ENCODE data around the gene DYNC2H1.

Gene DYNC2H1

GRCh38 chr11:103407641-103408040 lies 298.4 kb downstream of the DYNC2H1 start:
- no peak overlapping the region for H3K4me3 ChIP-seq (ENCODE audit: low read length)
- H3K79me2 ChIP-seq (ENCODE audit: low read length): no peaks in the 10 kb centered on the region
- no peaks in the 10 kb centered on the region for H3K36me3 ChIP-seq (replicated peaks; ENCODE audit: low read depth, low read length)
- no peaks in the 10 kb centered on the region for H3K4me1 ChIP-seq (ENCODE audit: low read length)
- H3K27me3 ChIP-seq (ENCODE audit: low read depth, low read length): no peaks in the 10 kb centered on the region
- no peak overlapping the region for H3K27ac ChIP-seq (ENCODE audit: low read length)
- H3K9me3 ChIP-seq (ENCODE audit: insufficient read depth, low read length): no peaks in the 10 kb centered on the region
- no peak for TF ChIP-seq EZH2phosphoT487 (IDR thresholded peaks at IDR 0.05; ENCODE audit: low read depth)
- H2AFZ ChIP-seq (ENCODE audit: low read depth, low read length): no peak overlapping the region
- H3K9ac ChIP-seq (ENCODE audit: low read length): no peak overlapping the region
- no peak overlapping the region for H3K4me2 ChIP-seq (ENCODE audit: low read length)
- no peaks in the 10 kb centered on the region for H4K20me1 ChIP-seq (ENCODE audit: insufficient read depth, low read length)

DNA sequence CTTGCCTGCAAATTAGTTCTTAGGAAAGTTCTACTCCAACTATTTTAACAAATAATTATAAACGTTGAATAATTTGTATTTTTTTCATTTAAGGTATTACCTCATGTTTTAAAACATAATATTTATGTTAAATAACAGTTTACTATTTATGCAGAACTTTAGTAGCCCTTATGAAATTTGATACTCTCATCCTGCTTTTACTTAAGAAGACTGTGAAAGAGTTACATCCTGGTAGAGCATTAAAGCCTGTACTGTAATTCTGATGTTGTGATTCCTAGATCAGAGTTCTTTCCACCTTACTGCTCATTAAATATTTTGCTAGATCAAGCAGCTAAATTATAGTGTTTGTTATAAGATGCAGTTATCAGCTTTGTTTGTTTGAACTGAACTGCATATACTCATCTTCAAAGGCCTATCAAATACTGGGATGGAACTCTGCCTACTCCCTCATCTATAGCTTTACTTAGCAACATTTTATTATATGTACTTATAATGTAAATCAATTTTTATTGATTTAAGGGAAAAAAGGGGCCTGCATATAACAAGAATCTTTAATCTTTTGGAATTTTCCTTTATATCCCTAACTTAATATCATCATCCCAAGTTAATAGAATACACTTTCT lies 304.2 kb downstream of the DYNC2H1 start:
- Histone ChIP-seq H2AFZ (ENCODE audit: low read depth, low read length) (no peak overlapping the region), H4K20me1 (ENCODE audit: insufficient read depth, low read length) (no peaks in the 10 kb centered on the region), H3K36me3 (replicated peaks; ENCODE audit: low read depth, low read length) (no peaks in the 10 kb centered on the region), H3K27me3 (ENCODE audit: low read depth, low read length) (no peaks in the 10 kb centered on the region), H3K9me3 (ENCODE audit: insufficient read depth, low read length) (no peaks in the 10 kb centered on the region), H3K4me3 (ENCODE audit: low read length) (no peak overlapping the region), H3K79me2 (ENCODE audit: low read length) (no peaks in the 10 kb centered on the region), H3K27ac (ENCODE audit: low read length) (no peak overlapping the region), H3K4me2 (ENCODE audit: low read length) (no peak overlapping the region), H3K4me1 (ENCODE audit: low read length) (no peaks in the 10 kb centered on the region), H3K9ac (ENCODE audit: low read length) (no peak overlapping the region)
- no peak for TF ChIP-seq EZH2phosphoT487 (IDR thresholded peaks at IDR 0.05; ENCODE audit: low read depth)
- no peak for TF ChIP-seq CTCF (IDR thresholded peaks at IDR 0.05; ENCODE audit: low read depth, low read length)

- Histone ChIP-seq H3K36me3 (replicated peaks; ENCODE audit: low read depth, low read length) (no peaks in the 10 kb centered on the region), H3K27ac (ENCODE audit: low read length) (no peak overlapping the region), H2AFZ (ENCODE audit: low read depth, low read length) (no peak overlapping the region), H3K4me3 (ENCODE audit: low read length) (no peak overlapping the region), H3K4me1 (ENCODE audit: low read length) (no peaks in the 10 kb centered on the region), H3K27me3 (ENCODE audit: low read depth, low read length) (no peaks in the 10 kb centered on the region), H3K9ac (ENCODE audit: low read length) (no peak overlapping the region), H3K4me2 (ENCODE audit: low read length) (no peak overlapping the region), H4K20me1 (ENCODE audit: insufficient read depth, low read length) (no peaks in the 10 kb centered on the region), H3K79me2 (ENCODE audit: low read length) (no peaks in the 10 kb centered on the region), H3K9me3 (ENCODE audit: insufficient read depth, low read length) (no peaks in the 10 kb centered on the region)
- TF ChIP-seq CTCF (IDR thresholded peaks at IDR 0.05; ENCODE audit: low read depth, low read length) (no peak), EZH2phosphoT487 (IDR thresholded peaks at IDR 0.05; ENCODE audit: low read depth) (no peak)
Measured at GRCh38 chr11:103418014-103418413, 308.8 kb downstream of the DYNC2H1 start.

- TF ChIP-seq CTCF (IDR thresholded peaks at IDR 0.05; ENCODE audit: low read depth, low read length) (no peak), EZH2phosphoT487 (IDR thresholded peaks at IDR 0.05; ENCODE audit: low read depth) (no peak)
- Histone ChIP-seq H2AFZ (ENCODE audit: low read depth, low read length) (no peak overlapping the region), H3K4me3 (ENCODE audit: low read length) (no peak overlapping the region), H3K9ac (ENCODE audit: low read length) (no peak overlapping the region), H4K20me1 (ENCODE audit: insufficient read depth, low read length) (no peaks in the 10 kb centered on the region), H3K4me2 (ENCODE audit: low read length) (no peak overlapping the region), H3K4me1 (ENCODE audit: low read length) (no peaks in the 10 kb centered on the region), H3K27ac (ENCODE audit: low read length) (no peak overlapping the region), H3K27me3 (ENCODE audit: low read depth, low read length) (no peaks in the 10 kb centered on the region), H3K9me3 (ENCODE audit: insufficient read depth, low read length) (no peaks in the 10 kb centered on the region), H3K79me2 (ENCODE audit: low read length) (no peaks in the 10 kb centered on the region), H3K36me3 (replicated peaks; ENCODE audit: low read depth, low read length) (no peaks in the 10 kb centered on the region)
Measured at GRCh38 chr11:103420593-103420992, 311.4 kb downstream of the DYNC2H1 start.
